OCI-LY7 (cell line): ENCODE results near the gene FLOT2. TPM values are rescaled to one million over a fixed set of nuclear protein-coding genes. Genes with fewer than 3 reads are reported as not detected.
A peak's percentile ranks its signal among the peaks of the same experiment; 100 is the strongest.

Experiments
- BruUV-seq: library from RNA; stranded (reverse); fragments of 400-500 nt; replicated peaks from 2 replicates; lab custom pipeline; 2021; lab: Mats Ljungman, UMichigan
- CTCF ChIA-PET: fragments of 300-600 bp; sonication (Branson Sonifier 250); formaldehyde crosslinking; loops from one replicate; lab custom pipeline; 2022; ENCODE audit warnings: antibody characterized with exemption; ENCODE audit not compliant: unreplicated experiment; lab: Charles Lee
- POLR2A ChIA-PET: fragments of 300-600 bp; sonication (Branson Sonifier 250); formaldehyde crosslinking; loops from one replicate; lab custom pipeline; 2022; ENCODE audit warnings: antibody characterized with exemption; lab: Charles Lee
- DNase-seq: peaks from one replicate; pipeline ENCODE4 v3.0.0-alpha.2; 2015; ENCODE audit warnings: low spot score
- H2AFZ ChIP-seq: fragments of 200-600 bp; sonication (generic), shearing (Covaris generic); 2 replicates; pipeline ENCODE4 v1.6.1; 2014; ENCODE audit warnings: mild to moderate bottlenecking, antibody characterized with exemption, low read length, moderate library complexity
- H3K27ac ChIP-seq: fragments of 200-600 bp; sonication (generic); 2 replicates; pipeline ENCODE4 v1.5.1; 2014; ENCODE audit warnings: mixed run types, low read depth, mild to moderate bottlenecking, moderate library complexity, low read length, inconsistent platforms; ENCODE audit not compliant: poor library complexity, severe bottlenecking
- H3K36me3 ChIP-seq: fragments of 200-600 bp; sonication (generic); 2 replicates; pipeline ENCODE4 v1.6.1; 2014; ENCODE audit warnings: mild to moderate bottlenecking, antibody characterized with exemption, low read length, moderate library complexity, mixed read lengths; ENCODE audit not compliant: insufficient read depth
- H3K4me1 ChIP-seq: fragments of 200-600 bp; sonication (generic); 2 replicates; pipeline ENCODE4 v1.5.1; 2014; ENCODE audit warnings: mild to moderate bottlenecking, low read length; ENCODE audit not compliant: insufficient read depth, poor library complexity, severe bottlenecking
- H3K4me2 ChIP-seq: fragments of 200-600 bp; sonication (generic); 2 replicates; pipeline ENCODE4 v1.6.1; 2014; ENCODE audit warnings: mild to moderate bottlenecking, low read length
- H3K4me3 ChIP-seq: fragments of 200-600 bp; sonication (generic); 2 replicates; pipeline ENCODE4 v1.5.1; 2014; ENCODE audit warnings: mild to moderate bottlenecking, low read depth, low read length; ENCODE audit not compliant: poor library complexity, severe bottlenecking
- H3K79me2 ChIP-seq: fragments of 200-600 bp; sonication (generic); 2 replicates; pipeline ENCODE4 v1.6.1; 2016; ENCODE audit warnings: low read depth, mild to moderate bottlenecking, low read length, moderate library complexity, mixed read lengths; ENCODE audit not compliant: insufficient read depth
- H3K9me2 ChIP-seq: fragments of 200-600 bp; sonication (generic); 2 replicates; pipeline ENCODE4 v1.6.1; 2016; ENCODE audit warnings: mild to moderate bottlenecking, low read length, mixed read lengths; ENCODE audit not compliant: insufficient read depth
- H3K9me3 ChIP-seq: fragments of 200-600 bp; sonication (generic); 2 replicates; pipeline ENCODE4 v1.6.1; 2014; ENCODE audit warnings: mild to moderate bottlenecking, mixed run types, low read length, mixed read lengths
- H4K20me1 ChIP-seq: fragments of 200-600 bp; sonication (generic); 2 replicates; pipeline ENCODE4 v1.6.1; 2014; ENCODE audit warnings: mild to moderate bottlenecking, antibody characterized with exemption, low read length, moderate library complexity, mixed read lengths; ENCODE audit not compliant: insufficient read depth
- EZH2phosphoT487 ChIP-seq: fragments of 200-600 bp; sonication (generic); IDR thresholded peaks from 2 replicates; pipeline ENCODE4 v1.6.1; 2018; ENCODE audit warnings: low read depth, borderline replicate concordance, mild to moderate bottlenecking, mixed run types, antibody characterized with exemption, low read length, moderate library complexity, mixed read lengths
- intact Hi-C: fragments of 100-400 bp; cut with micrococcal nuclease; formaldehyde crosslinking; loops from one replicate; pipeline ENCODE4 v1.10.0; 2022; ENCODE audit not compliant: unreplicated experiment
- total RNA-seq, 2 experiments: library from RNA; depleted of rRNA in 1 of 2; stranded (reverse); fragments of >200 nt in 1 of 2; shearing (Covaris generic) in 1 of 2; gene quantifications; 2 replicates each; pipeline ENCODE4 v1.2.3, GENCODE V29; 2014 to 2022
- TF ChIP-seq, protein P1 (sequence below): fragments of 200-600 bp; sonication (generic); conservative IDR thresholded peaks from 2 replicates; pipeline ENCODE4 v1.5.1; 2014; ENCODE audit warnings: mild to moderate bottlenecking, antibody characterized with exemption, low read length, moderate library complexity, mixed read lengths

Gene FLOT2
- total RNA-seq, 2 experiments from 2014 or later: 46.5 to 122 TPM

DNA sequence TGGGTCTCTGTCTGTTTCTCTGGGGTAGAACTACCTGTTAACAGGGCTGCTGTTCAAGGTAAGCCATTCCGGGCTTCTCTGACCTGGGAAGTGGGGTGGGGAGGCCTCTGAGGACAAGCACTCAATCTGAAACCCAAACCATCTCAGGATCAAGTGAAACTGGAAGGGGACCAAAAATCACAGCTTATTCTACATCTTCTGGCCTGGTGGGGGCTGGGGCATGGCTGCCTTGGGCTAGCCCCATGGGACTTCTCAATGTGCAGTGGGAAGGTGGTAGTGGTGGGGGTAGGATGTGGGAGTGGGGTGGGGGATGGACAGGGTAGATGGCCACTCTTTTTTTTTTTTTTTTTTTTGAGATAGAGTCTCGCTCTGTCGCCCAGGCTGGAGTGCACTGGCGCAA, 5.5 kb downstream of the FLOT2 start:
- Histone ChIP-seq H3K4me1 (peaks cover 77% of the 10 kb centered on the region), H3K36me3 (peaks cover 20% of the 10 kb centered on the region), H2AFZ (no peak overlapping the region), H3K4me3 (no peak overlapping the region), H3K9me2 (no peaks in the 10 kb centered on the region), H3K27ac (peak overlapping the region; percentile 29), H4K20me1 (no peaks in the 10 kb centered on the region), H3K4me2 (peak overlapping the region; percentile 71), H3K79me2 (peaks cover 38% of the 10 kb centered on the region), H3K9me3 (no peaks in the 10 kb centered on the region)
- intact Hi-C loops: no loop called here
- ChIA-PET POLR2A (interaction anchor here (0.7 to 1.7 kb wide), 4 partner anchors 21 to 172 kb away, joined by 3 to 6 read pairs (median 4); partner anchors contain the start of genes FAM222B and RPL23A), CTCF (interaction anchor here (0.6 to 1.4 kb wide), 2 partner anchors 9 to 166 kb away, joined by 3 to 5 read pairs; partner anchors contain the start of gene TLCD1)
- no TSS peak for BruUV-seq
- TF ChIP-seq, protein P1, sequence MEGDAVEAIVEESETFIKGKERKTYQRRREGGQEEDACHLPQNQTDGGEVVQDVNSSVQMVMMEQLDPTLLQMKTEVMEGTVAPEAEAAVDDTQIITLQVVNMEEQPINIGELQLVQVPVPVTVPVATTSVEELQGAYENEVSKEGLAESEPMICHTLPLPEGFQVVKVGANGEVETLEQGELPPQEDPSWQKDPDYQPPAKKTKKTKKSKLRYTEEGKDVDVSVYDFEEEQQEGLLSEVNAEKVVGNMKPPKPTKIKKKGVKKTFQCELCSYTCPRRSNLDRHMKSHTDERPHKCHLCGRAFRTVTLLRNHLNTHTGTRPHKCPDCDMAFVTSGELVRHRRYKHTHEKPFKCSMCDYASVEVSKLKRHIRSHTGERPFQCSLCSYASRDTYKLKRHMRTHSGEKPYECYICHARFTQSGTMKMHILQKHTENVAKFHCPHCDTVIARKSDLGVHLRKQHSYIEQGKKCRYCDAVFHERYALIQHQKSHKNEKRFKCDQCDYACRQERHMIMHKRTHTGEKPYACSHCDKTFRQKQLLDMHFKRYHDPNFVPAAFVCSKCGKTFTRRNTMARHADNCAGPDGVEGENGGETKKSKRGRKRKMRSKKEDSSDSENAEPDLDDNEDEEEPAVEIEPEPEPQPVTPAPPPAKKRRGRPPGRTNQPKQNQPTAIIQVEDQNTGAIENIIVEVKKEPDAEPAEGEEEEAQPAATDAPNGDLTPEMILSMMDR: no peak
- no peak for TF ChIP-seq EZH2phosphoT487
- DNase-seq: no peak

DNA sequence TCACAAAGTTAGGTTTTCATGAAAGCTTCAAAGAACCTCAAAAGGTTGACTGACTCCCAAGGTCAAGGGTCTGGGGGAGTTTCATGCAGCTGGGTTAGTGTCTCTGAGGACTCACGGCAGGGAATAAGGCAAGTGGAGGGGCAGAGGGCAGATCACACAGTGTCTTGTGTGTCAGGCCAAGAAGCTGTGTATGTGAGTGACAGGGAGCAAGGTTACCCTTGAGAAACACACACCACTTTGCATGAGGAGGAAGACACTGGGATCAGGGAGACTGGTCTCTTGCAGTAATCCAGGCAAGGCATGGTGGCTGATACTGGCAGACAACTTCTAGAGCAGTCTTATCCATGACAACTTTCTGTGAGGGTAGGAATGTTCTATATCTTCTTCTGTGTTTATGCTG, 6.3 kb downstream of the FLOT2 start:
- TF ChIP-seq, protein P1: no peak
- TF ChIP-seq EZH2phosphoT487: no peak
- intact Hi-C loops: no loop called here
- Histone ChIP-seq H3K4me1 (peaks cover 75% of the 10 kb centered on the region), H2AFZ (no peak overlapping the region), H4K20me1 (no peaks in the 10 kb centered on the region), H3K36me3 (peaks cover 22% of the 10 kb centered on the region), H3K27ac (peak overlapping the region; percentile 29), H3K4me2 (no peak overlapping the region), H3K4me3 (no peak overlapping the region), H3K79me2 (peaks cover 30% of the 10 kb centered on the region), H3K9me2 (no peaks in the 10 kb centered on the region), H3K9me3 (no peaks in the 10 kb centered on the region)
- BruUV-seq: no TSS peak
- DNase-seq: no peak
- ChIA-PET CTCF (no interaction called here), POLR2A (interaction anchor here (0.7 kb wide), 1 partner anchor 36 kb away, joined by 6 read pairs; no protein-coding TSS in a partner anchor)

DNA sequence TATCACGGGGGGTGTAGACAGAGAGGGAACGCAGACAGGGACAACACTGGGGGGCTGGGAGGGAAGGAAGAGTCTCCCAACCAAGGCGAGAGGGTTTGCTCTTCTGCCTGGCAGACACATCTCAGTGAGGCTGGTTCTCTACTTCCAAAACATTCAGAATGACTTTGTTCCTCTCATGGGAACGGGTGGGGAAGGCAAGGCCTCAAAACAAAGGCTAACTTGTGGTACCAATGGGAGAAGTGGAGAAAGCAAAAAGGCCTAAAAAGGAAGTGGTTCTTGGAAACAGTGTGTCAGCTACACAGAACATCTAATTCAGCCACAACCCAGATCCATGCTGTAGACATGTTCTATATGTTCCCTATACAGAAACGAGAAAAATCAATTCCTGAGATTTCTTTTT, 7.5 kb downstream of the FLOT2 start:
- DNase-seq: no peak
- Histone ChIP-seq H2AFZ (no peak overlapping the region), H3K4me3 (no peak overlapping the region), H3K4me1 (peaks cover 63% of the 10 kb centered on the region), H3K4me2 (no peak overlapping the region), H3K36me3 (peaks cover 25% of the 10 kb centered on the region), H3K27ac (no peak overlapping the region), H3K9me3 (no peaks in the 10 kb centered on the region), H3K79me2 (peaks cover 18% of the 10 kb centered on the region; the same call in 1 of the 2 replicates), H4K20me1 (no peaks in the 10 kb centered on the region), H3K9me2 (no peaks in the 10 kb centered on the region)
- ChIA-PET CTCF (no interaction called here), POLR2A (interaction anchor here (0.7 to 1.0 kb wide), 2 partner anchors 58 to 78 kb away, joined by 3 read pairs; no protein-coding TSS in a partner anchor)
- no peak for TF ChIP-seq EZH2phosphoT487
- TF ChIP-seq, protein P1: no peak
- no TSS peak for BruUV-seq
- intact Hi-C loops: no loop called here
